HG02642 (cell line): ENCODE results near the gene TAL2.

Source experiments
- ATAC-seq: cut with Tn5 transposase; IDR thresholded peaks from one replicate; pipeline ENCODE4 v1.9.1; 2021; ENCODE audit warnings: mild to moderate bottlenecking; ENCODE audit not compliant: unreplicated experiment, poor library complexity

The TAL2 gene

GRCh38 chr9:105672711-105673234 is 10.5 kb downstream of the TAL2 start:
- ATAC-seq, result no peak

GRCh38 chr9:105673850-105674387 is 11.7 kb downstream of the TAL2 start:
- ATAC-seq, result no peak

- ATAC-seq, result no peak
These were observed 14.2 kb downstream of the TAL2 start for GRCh38 chr9:105676351-105676923.

GRCh38 chr9:105678163-105678562 is 15.9 kb downstream of the TAL2 start:
- no peak for ATAC-seq

- ATAC-seq, result no peak
These were observed 16.5 kb downstream of the TAL2 start for GRCh38 chr9:105678781-105679180.

GRCh38 chr9:105679257-105680022 is 17.2 kb downstream of the TAL2 start:
- no peak for ATAC-seq

- ATAC-seq, result no peak
These were observed 19.1 kb downstream of the TAL2 start for GRCh38 chr9:105681313-105681712.

- ATAC-seq, result no peak
These were observed 19.5 kb downstream of the TAL2 start for GRCh38 chr9:105681724-105682123.

GRCh38 chr9:105683688-105684275 is 21.5 kb downstream of the TAL2 start:
- no peak for ATAC-seq

- no peak for ATAC-seq
These were observed 24.7 kb downstream of the TAL2 start for GRCh38 chr9:105686936-105687335.

GRCh38 chr9:105690742-105691141 is 28.5 kb downstream of the TAL2 start:
- no peak for ATAC-seq

GRCh38 chr9:105693435-105694189 is 31.4 kb downstream of the TAL2 start:
- peak; percentile 28 for ATAC-seq

- peak; percentile 89 for ATAC-seq
These were observed 32.1 kb downstream of the TAL2 start, which contains the start of gene TMEM38B for GRCh38 chr9:105694190-105694847. TMEM38B (plus strand) TSS chr9:105694541; CDS start chr9:105694661, 120 bp downstream.

GRCh38 chr9:105694848-105695581 is 32.8 kb downstream of the TAL2 start:
- peak; percentile 69 for ATAC-seq

- ATAC-seq, result no peak
These were observed 34.0 kb downstream of the TAL2 start for GRCh38 chr9:105696219-105696793.

- ATAC-seq, result no peak
These were observed 35.6 kb downstream of the TAL2 start for GRCh38 chr9:105697871-105698270.

GRCh38 chr9:105698348-105698870 is 36.2 kb downstream of the TAL2 start:
- ATAC-seq, result no peak

- ATAC-seq, result no peak
These were observed 38.4 kb downstream of the TAL2 start for GRCh38 chr9:105700668-105701067.

- no peak for ATAC-seq
These were observed 38.9 kb downstream of the TAL2 start for GRCh38 chr9:105701145-105701544.
